ENCODE data around the gene MYMX.

The MYMX gene

GRCh38 chr6:44262467-44263353, 46.0 kb downstream of the MYMX start:
- peak overlapping the region in 1 of 2 donors; percentile 85 for H3K4me3 ChIP-seq (replicated peaks in 1 of 2; ENCODE audit: low read depth in 2 of 2, low read length in 2 of 2)

GRCh38 chr6:44263354-44264100, 46.8 kb downstream of the MYMX start:
- peak; percentile 31 to 54 for DNase-seq (ENCODE audit: low read depth in 2 of 2)
- TF ChIP-seq CTCF (IDR thresholded peaks at IDR 0.05; ENCODE audit: low read depth, low read length) = no peak
- H3K4me3 ChIP-seq (replicated peaks in 1 of 2; ENCODE audit: low read depth in 2 of 2, low read length in 2 of 2) = peak overlapping the region; percentile 6 to 85

More at GRCh38 chr6:44262467-44263353, 46.0 kb downstream of the MYMX start:
- no peak for TF ChIP-seq CTCF (IDR thresholded peaks at IDR 0.05; ENCODE audit: low read depth, low read length)
- no peak for DNase-seq (ENCODE audit: low read depth in 2 of 2)

GRCh38 chr6:44264154-44265006, 47.7 kb downstream of the MYMX start:
- peak in 1 of 2 donors; percentile 18 for DNase-seq (ENCODE audit: low read depth in 2 of 2)
- peak overlapping the region; percentile 78 to 85 for H3K4me3 ChIP-seq (replicated peaks in 1 of 2; ENCODE audit: low read depth in 2 of 2, low read length in 2 of 2)
- TF ChIP-seq CTCF (IDR thresholded peaks at IDR 0.05; ENCODE audit: low read depth, low read length) = no peak

- H3K4me3 ChIP-seq (replicated peaks in 1 of 2; ENCODE audit: low read depth in 2 of 2, low read length in 2 of 2) = peak within 1 kb of the TSS; percentile 78 to 85
- TF ChIP-seq CTCF (IDR thresholded peaks at IDR 0.05; ENCODE audit: low read depth, low read length) = no peak
- peak; percentile 93 to 94 for DNase-seq (ENCODE audit: low read depth in 2 of 2)
These were observed 48.4 kb downstream of the MYMX start, which contains the start of gene NFKBIE for GRCh38 chr6:44265007-44265721. Gene NFKBIE (minus strand): TSS chr6:44265551. CDS start chr6:44265346, 205 bp downstream.

GRCh38 chr6:44265722-44266233, 49.1 kb downstream of the MYMX start:
- no peak for DNase-seq (ENCODE audit: low read depth in 2 of 2)
- H3K4me3 ChIP-seq (replicated peaks in 1 of 2; ENCODE audit: low read depth in 2 of 2, low read length in 2 of 2) = no peak overlapping the region
- TF ChIP-seq CTCF (IDR thresholded peaks at IDR 0.05; ENCODE audit: low read depth, low read length) = no peak
